Measurements from ENCODE around the gene PLCD1. TPM values are rescaled to one million over a fixed set of nuclear protein-coding genes. Genes with fewer than 3 reads are reported as not detected.
A peak's percentile ranks its signal among the peaks of the same experiment; 100 is the strongest.

Gene PLCD1
- total RNA-seq, 2 experiments from 2014 or later = 7.7 to 10.4 TPM

DNA sequence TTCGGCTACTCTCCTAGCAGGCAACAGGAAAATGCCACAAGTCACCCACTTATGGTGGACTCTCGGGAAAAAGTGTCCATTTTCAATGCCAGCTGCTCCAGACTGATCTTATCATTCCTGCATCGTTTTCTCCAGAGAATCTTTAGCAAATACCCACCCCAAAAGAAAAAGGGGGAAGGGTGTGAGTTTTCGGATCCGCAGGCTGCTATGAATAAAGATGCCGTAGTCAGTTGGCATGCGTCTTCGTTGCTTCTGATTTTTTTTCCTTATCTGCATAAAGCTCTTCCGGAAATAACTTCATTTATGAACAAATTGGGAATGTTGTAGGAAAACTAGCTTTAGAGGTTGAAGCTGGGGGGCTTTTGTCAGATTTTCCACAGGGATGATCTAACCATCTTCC, 61.2 kb downstream of the PLCD1 start:
- H4K20me1 ChIP-seq (ENCODE audit: insufficient read depth, low read length) = no peaks in the 10 kb centered on the region
- BruUV-seq (replicated peaks) = no TSS peak
- no peaks in the 10 kb centered on the region for H3K36me3 ChIP-seq (ENCODE audit: insufficient read depth, low read length)
- TF ChIP-seq, protein P1, sequence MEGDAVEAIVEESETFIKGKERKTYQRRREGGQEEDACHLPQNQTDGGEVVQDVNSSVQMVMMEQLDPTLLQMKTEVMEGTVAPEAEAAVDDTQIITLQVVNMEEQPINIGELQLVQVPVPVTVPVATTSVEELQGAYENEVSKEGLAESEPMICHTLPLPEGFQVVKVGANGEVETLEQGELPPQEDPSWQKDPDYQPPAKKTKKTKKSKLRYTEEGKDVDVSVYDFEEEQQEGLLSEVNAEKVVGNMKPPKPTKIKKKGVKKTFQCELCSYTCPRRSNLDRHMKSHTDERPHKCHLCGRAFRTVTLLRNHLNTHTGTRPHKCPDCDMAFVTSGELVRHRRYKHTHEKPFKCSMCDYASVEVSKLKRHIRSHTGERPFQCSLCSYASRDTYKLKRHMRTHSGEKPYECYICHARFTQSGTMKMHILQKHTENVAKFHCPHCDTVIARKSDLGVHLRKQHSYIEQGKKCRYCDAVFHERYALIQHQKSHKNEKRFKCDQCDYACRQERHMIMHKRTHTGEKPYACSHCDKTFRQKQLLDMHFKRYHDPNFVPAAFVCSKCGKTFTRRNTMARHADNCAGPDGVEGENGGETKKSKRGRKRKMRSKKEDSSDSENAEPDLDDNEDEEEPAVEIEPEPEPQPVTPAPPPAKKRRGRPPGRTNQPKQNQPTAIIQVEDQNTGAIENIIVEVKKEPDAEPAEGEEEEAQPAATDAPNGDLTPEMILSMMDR (conservative IDR thresholded peaks at IDR 0.05; ENCODE audit: low read length) = no peak
- no peak for TF ChIP-seq EZH2phosphoT487 (IDR thresholded peaks at IDR 0.05; ENCODE audit: borderline replicate concordance, low read depth, low read length)
- ChIA-PET POLR2A (interaction anchor here (0.6 kb wide), 1 partner anchor 115 kb away, joined by 6 read pairs; no protein-coding TSS in a partner anchor), CTCF (ENCODE audit: unreplicated experiment) (interaction anchor here (0.9 kb wide), 1 partner anchor 112 kb away, joined by 3 read pairs; no protein-coding TSS in a partner anchor)
- no peaks in the 10 kb centered on the region for H3K9me3 ChIP-seq (ENCODE audit: low read length)
- H3K4me3 ChIP-seq (ENCODE audit: low read depth, low read length, poor library complexity, severe bottlenecking) = no peak overlapping the region
- H3K9me2 ChIP-seq (ENCODE audit: insufficient read depth, low read length) = no peaks in the 10 kb centered on the region
- no peak for DNase-seq (ENCODE audit: low spot score)
- H3K4me2 ChIP-seq (ENCODE audit: low read length) = no peak overlapping the region
- intact Hi-C loops (cut with micrococcal nuclease; ENCODE audit: unreplicated experiment) = no loop called here
- H3K27ac ChIP-seq (ENCODE audit: low read depth, low read length, poor library complexity, severe bottlenecking) = no peak overlapping the region
- H2AFZ ChIP-seq (ENCODE audit: low read length) = no peak overlapping the region
- H3K4me1 ChIP-seq (ENCODE audit: insufficient read depth, low read length, poor library complexity, severe bottlenecking) = no peaks in the 10 kb centered on the region
- no peaks in the 10 kb centered on the region for H3K79me2 ChIP-seq (ENCODE audit: insufficient read depth, low read depth, low read length)

DNA sequence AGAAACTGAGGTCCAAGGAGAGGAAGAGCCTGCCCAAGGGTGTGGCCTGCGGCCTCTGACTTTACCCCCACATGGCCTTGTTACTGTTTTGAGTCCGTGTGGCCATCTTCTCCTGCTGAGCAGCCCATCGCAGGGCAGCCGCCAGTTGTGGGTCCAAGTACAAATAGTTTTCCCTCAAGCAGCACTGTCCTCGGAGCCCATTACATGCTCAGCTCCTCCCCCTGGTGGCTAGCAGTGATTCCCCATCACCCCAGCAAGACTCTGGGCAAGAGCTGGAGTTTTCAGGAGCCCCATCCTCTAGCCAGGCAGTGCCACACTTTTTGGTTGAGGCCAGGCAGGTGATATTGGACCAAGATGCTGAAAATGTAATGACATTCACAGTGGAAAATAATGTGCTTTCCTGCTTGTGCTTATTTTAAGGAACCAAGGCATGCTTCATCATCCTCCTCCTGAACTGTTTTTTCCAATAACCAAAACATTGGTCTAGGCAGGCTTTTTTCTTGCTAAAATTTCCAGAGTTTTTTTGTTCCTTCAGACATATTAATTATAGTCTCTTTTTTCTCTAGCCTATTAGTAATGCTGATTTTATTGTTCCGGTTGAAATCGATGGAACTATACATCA, 62.1 kb downstream of the PLCD1 start:
- BruUV-seq (replicated peaks) = no TSS peak
- Histone ChIP-seq H3K4me3 (ENCODE audit: low read depth, low read length, poor library complexity, severe bottlenecking) (no peak overlapping the region), H2AFZ (ENCODE audit: low read length) (0 out of 2 replicates have a peak overlapping the region, but pooled peaks have one; percentile 49), H3K9me2 (ENCODE audit: insufficient read depth, low read length) (no peaks in the 10 kb centered on the region), H3K27ac (ENCODE audit: low read depth, low read length, poor library complexity, severe bottlenecking) (no peak overlapping the region), H3K4me2 (ENCODE audit: low read length) (no peak overlapping the region), H3K36me3 (ENCODE audit: insufficient read depth, low read length) (no peaks in the 10 kb centered on the region), H3K4me1 (ENCODE audit: insufficient read depth, low read length, poor library complexity, severe bottlenecking) (no peaks in the 10 kb centered on the region), H4K20me1 (ENCODE audit: insufficient read depth, low read length) (no peaks in the 10 kb centered on the region), H3K79me2 (ENCODE audit: insufficient read depth, low read depth, low read length) (no peaks in the 10 kb centered on the region), H3K9me3 (ENCODE audit: low read length) (no peaks in the 10 kb centered on the region)
- no peak for TF ChIP-seq EZH2phosphoT487 (IDR thresholded peaks at IDR 0.05; ENCODE audit: borderline replicate concordance, low read depth, low read length)
- TF ChIP-seq, protein P1 (conservative IDR thresholded peaks at IDR 0.05; ENCODE audit: low read length) = peak; percentile 92
- CTCF ChIA-PET (ENCODE audit: unreplicated experiment) = interaction anchor here (0.8 to 0.9 kb wide), 2 partner anchors 111 to 112 kb away, joined by 3 read pairs; no protein-coding TSS in a partner anchor
- peak; percentile 75 for DNase-seq (ENCODE audit: low spot score)
- POLR2A ChIA-PET = interaction anchor here (1.4 kb wide), 1 partner anchor 10 kb away, joined by 6 read pairs; no protein-coding TSS in a partner anchor
- intact Hi-C loops (cut with micrococcal nuclease; ENCODE audit: unreplicated experiment) = loop anchor here (1.0 kb wide), 1 partner anchor 112 kb away; no protein-coding TSS in a partner anchor

DNA sequence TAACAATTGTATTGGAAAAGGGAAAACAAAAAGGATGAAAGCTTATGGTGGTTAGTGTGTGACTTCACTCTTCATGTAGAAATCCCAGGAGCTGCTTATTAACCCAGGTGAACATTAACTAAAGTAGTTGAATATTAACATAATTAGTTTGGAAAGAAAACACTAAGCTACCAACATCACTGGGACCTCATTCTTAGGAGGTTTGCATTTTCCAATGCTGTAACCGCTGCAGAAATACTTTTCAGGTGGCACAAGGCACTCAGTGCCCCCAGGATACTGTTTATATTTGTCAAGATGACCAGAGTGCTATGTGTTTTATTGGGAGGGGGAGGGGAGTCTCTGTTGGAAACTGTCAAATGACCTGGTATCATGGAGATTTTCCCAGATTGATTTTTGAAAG, 64.7 kb downstream of the PLCD1 start:
- Histone ChIP-seq H3K27ac (ENCODE audit: low read depth, low read length, poor library complexity, severe bottlenecking) (no peak overlapping the region), H3K9me3 (ENCODE audit: low read length) (no peaks in the 10 kb centered on the region), H3K4me3 (ENCODE audit: low read depth, low read length, poor library complexity, severe bottlenecking) (no peak overlapping the region), H3K9me2 (ENCODE audit: insufficient read depth, low read length) (no peaks in the 10 kb centered on the region), H4K20me1 (ENCODE audit: insufficient read depth, low read length) (no peaks in the 10 kb centered on the region), H3K4me1 (ENCODE audit: insufficient read depth, low read length, poor library complexity, severe bottlenecking) (no peaks in the 10 kb centered on the region), H2AFZ (ENCODE audit: low read length) (no peak overlapping the region), H3K36me3 (ENCODE audit: insufficient read depth, low read length) (no peaks in the 10 kb centered on the region), H3K4me2 (ENCODE audit: low read length) (no peak overlapping the region), H3K79me2 (ENCODE audit: insufficient read depth, low read depth, low read length) (no peaks in the 10 kb centered on the region)
- ChIA-PET CTCF (ENCODE audit: unreplicated experiment) (interaction anchor here (1.4 kb wide), 1 partner anchor 9 kb away, joined by 4 read pairs; no protein-coding TSS in a partner anchor), POLR2A (interaction anchor here (0.5 to 0.9 kb wide), 3 partner anchors 99 to 673 kb away, joined by 3 to 4 read pairs (median 3); no protein-coding TSS in a partner anchor)
- DNase-seq (ENCODE audit: low spot score) = no peak
- intact Hi-C loops (cut with micrococcal nuclease; ENCODE audit: unreplicated experiment) = no loop called here
- TF ChIP-seq, protein P1 (conservative IDR thresholded peaks at IDR 0.05; ENCODE audit: low read length) = no peak
- TF ChIP-seq EZH2phosphoT487 (IDR thresholded peaks at IDR 0.05; ENCODE audit: borderline replicate concordance, low read depth, low read length) = no peak
- BruUV-seq (replicated peaks) = no TSS peak

Measured in OCI-LY7 (cell line).